ENCODE results near the gene SYTL4.

Gene SYTL4

GRCh38 chrX:100695302-100695701 is 36.6 kb downstream of the SYTL4 start:
- TF ChIP-seq, protein P1, sequence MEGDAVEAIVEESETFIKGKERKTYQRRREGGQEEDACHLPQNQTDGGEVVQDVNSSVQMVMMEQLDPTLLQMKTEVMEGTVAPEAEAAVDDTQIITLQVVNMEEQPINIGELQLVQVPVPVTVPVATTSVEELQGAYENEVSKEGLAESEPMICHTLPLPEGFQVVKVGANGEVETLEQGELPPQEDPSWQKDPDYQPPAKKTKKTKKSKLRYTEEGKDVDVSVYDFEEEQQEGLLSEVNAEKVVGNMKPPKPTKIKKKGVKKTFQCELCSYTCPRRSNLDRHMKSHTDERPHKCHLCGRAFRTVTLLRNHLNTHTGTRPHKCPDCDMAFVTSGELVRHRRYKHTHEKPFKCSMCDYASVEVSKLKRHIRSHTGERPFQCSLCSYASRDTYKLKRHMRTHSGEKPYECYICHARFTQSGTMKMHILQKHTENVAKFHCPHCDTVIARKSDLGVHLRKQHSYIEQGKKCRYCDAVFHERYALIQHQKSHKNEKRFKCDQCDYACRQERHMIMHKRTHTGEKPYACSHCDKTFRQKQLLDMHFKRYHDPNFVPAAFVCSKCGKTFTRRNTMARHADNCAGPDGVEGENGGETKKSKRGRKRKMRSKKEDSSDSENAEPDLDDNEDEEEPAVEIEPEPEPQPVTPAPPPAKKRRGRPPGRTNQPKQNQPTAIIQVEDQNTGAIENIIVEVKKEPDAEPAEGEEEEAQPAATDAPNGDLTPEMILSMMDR (IDR thresholded peaks at IDR 0.05; ENCODE audit: control insufficient read depth, extremely low read depth, insufficient read depth): no peak
- no peak overlapping the region for H3K4me3 ChIP-seq (ENCODE audit: low read depth, low read length)
- DNase-seq (ENCODE audit: low read depth): no peak

GRCh38 chrX:100687546-100687945 is 44.4 kb downstream of the SYTL4 start:
- DNase-seq (ENCODE audit: low read depth): no peak
- TF ChIP-seq, protein P1 (IDR thresholded peaks at IDR 0.05; ENCODE audit: control insufficient read depth, extremely low read depth, insufficient read depth): no peak
- no peak overlapping the region for H3K4me3 ChIP-seq (ENCODE audit: low read depth, low read length)

DNA sequence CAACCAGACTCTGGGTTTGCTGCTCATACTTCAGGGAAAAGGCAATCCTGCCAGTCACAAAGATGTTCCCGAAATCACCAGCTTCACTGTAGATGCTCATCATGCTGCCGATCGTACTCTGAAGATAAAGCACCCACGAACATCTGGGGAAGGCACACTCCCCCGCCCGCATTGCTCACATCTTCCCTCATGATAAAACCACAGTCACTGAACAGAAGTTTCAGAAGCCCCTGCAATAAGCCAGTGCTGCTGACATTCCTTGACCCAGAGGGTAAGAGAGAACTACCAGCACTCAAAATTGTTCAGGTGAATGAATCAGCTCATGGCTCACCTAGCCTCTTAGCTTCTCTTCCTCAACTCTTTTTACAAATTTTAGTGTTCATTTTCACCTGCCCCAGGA is 44.8 kb downstream of the SYTL4 start:
- DNase-seq (ENCODE audit: low read depth): no peak
- H3K4me3 ChIP-seq (ENCODE audit: low read depth, low read length): no peak overlapping the region
- TF ChIP-seq, protein P1 (IDR thresholded peaks at IDR 0.05; ENCODE audit: control insufficient read depth, extremely low read depth, insufficient read depth): no peak

- TF ChIP-seq, protein P1 (IDR thresholded peaks at IDR 0.05; ENCODE audit: control insufficient read depth, extremely low read depth, insufficient read depth): no peak
- H3K4me3 ChIP-seq (ENCODE audit: low read depth, low read length): no peak overlapping the region
- DNase-seq (ENCODE audit: low read depth): no peak
Measured at GRCh38 chrX:100685997-100686305, 46.0 kb downstream of the SYTL4 start.

GRCh38 chrX:100685284-100685996 is 46.5 kb downstream of the SYTL4 start:
- TF ChIP-seq, protein P1 (IDR thresholded peaks at IDR 0.05; ENCODE audit: control insufficient read depth, extremely low read depth, insufficient read depth): peak; percentile 72
- peak; percentile 56 for DNase-seq (ENCODE audit: low read depth)
- no peak overlapping the region for H3K4me3 ChIP-seq (ENCODE audit: low read depth, low read length)

- TF ChIP-seq, protein P1 (IDR thresholded peaks at IDR 0.05; ENCODE audit: control insufficient read depth, extremely low read depth, insufficient read depth): no peak
- no peak overlapping the region for H3K4me3 ChIP-seq (ENCODE audit: low read depth, low read length)
- DNase-seq (ENCODE audit: low read depth): no peak
Measured at GRCh38 chrX:100682939-100683338, 49.0 kb downstream of the SYTL4 start.

DNA sequence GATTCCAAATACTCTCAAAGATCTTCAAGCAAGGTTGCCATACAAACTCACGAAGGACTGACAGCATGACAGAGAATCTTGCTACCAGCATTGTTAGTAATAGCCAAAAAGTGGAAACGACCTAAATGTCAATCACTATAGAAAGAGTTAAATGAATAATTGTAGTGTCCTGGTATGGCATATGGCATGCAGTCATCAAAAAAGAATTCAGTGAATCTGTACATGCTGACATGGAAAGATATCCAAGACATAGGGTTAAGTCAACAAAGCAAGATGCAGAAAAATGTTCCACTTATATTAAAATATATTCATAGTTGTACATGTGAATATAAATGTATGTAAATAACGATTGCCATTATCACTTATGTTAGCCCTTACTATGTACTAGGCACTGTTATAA is 50.3 kb downstream of the SYTL4 start:
- TF ChIP-seq, protein P1 (IDR thresholded peaks at IDR 0.05; ENCODE audit: control insufficient read depth, extremely low read depth, insufficient read depth): no peak
- H3K4me3 ChIP-seq (ENCODE audit: low read depth, low read length): no peak overlapping the region
- DNase-seq (ENCODE audit: low read depth): no peak
